Stimulated activated CD4-positive, alpha-beta T cell treated with anti-CD3 and anti-CD28 coated beads, Interleukin-2, amount 100 ng/mL, for 48 hours (primary cell): ENCODE results near the gene WDR18.
"Not testable (repeated sequence)": the region's sequence is repeated elsewhere in the genome, so short reads cannot be mapped to it uniquely, and the experiment has no call there.

ENCODE experiments used
- DNase-seq, 2 donors: peaks; one replicate each; pipeline ENCODE4 v3.0.0-alpha.2; 2020

The WDR18 gene

GRCh38 chr19:950352-951066, 33.6 kb upstream of the WDR18 start:
- DNase-seq = no peak

- DNase-seq = no peak
Measured at GRCh38 chr19:952049-952679, 32.0 kb upstream of the WDR18 start.

- DNase-seq = no peak
Measured at GRCh38 chr19:952680-953444, 31.3 kb upstream of the WDR18 start.

- DNase-seq = no peak
Measured at GRCh38 chr19:953445-954271, 30.5 kb upstream of the WDR18 start.

- DNase-seq = no peak
Measured at GRCh38 chr19:954272-954671, 29.9 kb upstream of the WDR18 start.

- no peak for DNase-seq
Measured at GRCh38 chr19:954672-955494, 29.3 kb upstream of the WDR18 start.

- DNase-seq = no peak
Measured at GRCh38 chr19:955803-956765, 28.1 kb upstream of the WDR18 start.

GRCh38 chr19:956766-957440, 27.2 kb upstream of the WDR18 start:
- no peak for DNase-seq

GRCh38 chr19:957578-957977, 26.6 kb upstream of the WDR18 start:
- not testable (repeated sequence) for DNase-seq

- peak; percentile 22 to 53 for DNase-seq
Measured at GRCh38 chr19:958967-959855, 24.9 kb upstream of the WDR18 start.

- DNase-seq = no peak
Measured at GRCh38 chr19:960020-960419, 24.1 kb upstream of the WDR18 start.

GRCh38 chr19:960601-960938, 23.6 kb upstream of the WDR18 start:
- no peak for DNase-seq

- no peak for DNase-seq
Measured at GRCh38 chr19:961866-962620, 22.1 kb upstream of the WDR18 start.

GRCh38 chr19:962683-963400, 21.3 kb upstream of the WDR18 start:
- DNase-seq = no peak

GRCh38 chr19:963486-963951, 20.6 kb upstream of the WDR18 start:
- DNase-seq = no peak

- no peak for DNase-seq
Measured at GRCh38 chr19:964116-964520, 20.0 kb upstream of the WDR18 start.

GRCh38 chr19:964761-965694, 19.1 kb upstream of the WDR18 start:
- DNase-seq = no peak
